ENCODE data around the gene OTOG.

The OTOG gene

GRCh38 chr11:17642370-17642769 is 95.3 kb downstream of the OTOG start:
- in situ Hi-C loops (cut with MboI; ENCODE audit: low pct_unique_long_range_greater_than_20kb, low sequenced_read_pairs, unreplicated experiment), result no loop called here
- no peak for TF ChIP-seq CTCF (IDR thresholded peaks at IDR 0.05; ENCODE audit: extremely low read depth, insufficient read depth, missing control alignments)
- peak; percentile 4 for DNase-seq (ENCODE audit: low spot score)

- in situ Hi-C loops (cut with MboI; ENCODE audit: low pct_unique_long_range_greater_than_20kb, low sequenced_read_pairs, unreplicated experiment), result no loop called here
- TF ChIP-seq CTCF (IDR thresholded peaks at IDR 0.05; ENCODE audit: extremely low read depth, insufficient read depth, missing control alignments), result no peak
- DNase-seq (ENCODE audit: low spot score), result peak; percentile 2
Observed at GRCh38 chr11:17642980-17643379, 95.9 kb downstream of the OTOG start.

DNA sequence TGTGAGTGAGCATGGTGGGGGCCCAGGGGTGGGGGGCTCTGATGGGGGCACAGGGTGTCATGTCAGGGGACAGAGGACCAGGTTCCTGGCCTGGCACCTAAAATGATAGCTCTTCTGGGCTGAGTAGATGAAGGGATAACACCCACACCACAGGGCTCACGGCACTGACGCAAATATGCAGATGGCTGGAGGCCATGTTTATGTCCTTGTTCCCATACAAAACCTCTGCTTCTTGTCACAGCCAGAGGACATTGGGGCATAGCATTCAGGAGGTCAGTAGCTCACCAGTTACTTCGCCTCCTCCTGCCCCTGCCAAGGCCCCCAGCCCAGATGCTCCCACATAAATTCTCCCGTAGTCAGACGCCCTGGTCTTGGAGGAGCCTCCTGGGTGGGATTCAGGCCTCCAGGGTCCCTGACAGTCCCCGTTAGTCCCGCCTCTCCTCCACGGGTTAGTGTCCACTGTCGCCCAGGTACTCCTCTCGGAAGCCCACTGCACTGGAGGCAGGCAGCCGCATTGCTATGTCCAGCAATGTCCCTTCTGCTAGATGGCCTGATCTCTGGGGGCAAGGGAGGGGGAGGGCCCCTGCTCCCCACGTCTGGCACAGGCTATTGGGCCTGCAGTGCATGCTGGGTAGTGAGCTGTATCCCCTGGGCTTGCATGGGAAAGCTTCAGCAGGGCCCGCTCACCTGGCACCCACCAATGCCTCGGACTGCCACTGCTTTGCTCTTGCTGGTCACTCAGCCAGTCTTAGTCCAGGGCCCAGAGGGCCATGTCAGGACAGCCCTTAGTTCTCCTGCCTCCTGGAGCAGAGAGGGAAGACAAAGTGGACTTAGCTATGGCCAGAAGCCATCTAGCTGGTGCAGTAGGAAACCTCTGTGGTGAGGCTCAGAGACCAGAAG is 96.7 kb downstream of the OTOG start:
- TF ChIP-seq CTCF (IDR thresholded peaks at IDR 0.05; ENCODE audit: extremely low read depth, insufficient read depth, missing control alignments), result no peak
- peak; percentile 5 for DNase-seq (ENCODE audit: low spot score)
- in situ Hi-C loops (cut with MboI; ENCODE audit: low pct_unique_long_range_greater_than_20kb, low sequenced_read_pairs, unreplicated experiment), result no loop called here

DNA sequence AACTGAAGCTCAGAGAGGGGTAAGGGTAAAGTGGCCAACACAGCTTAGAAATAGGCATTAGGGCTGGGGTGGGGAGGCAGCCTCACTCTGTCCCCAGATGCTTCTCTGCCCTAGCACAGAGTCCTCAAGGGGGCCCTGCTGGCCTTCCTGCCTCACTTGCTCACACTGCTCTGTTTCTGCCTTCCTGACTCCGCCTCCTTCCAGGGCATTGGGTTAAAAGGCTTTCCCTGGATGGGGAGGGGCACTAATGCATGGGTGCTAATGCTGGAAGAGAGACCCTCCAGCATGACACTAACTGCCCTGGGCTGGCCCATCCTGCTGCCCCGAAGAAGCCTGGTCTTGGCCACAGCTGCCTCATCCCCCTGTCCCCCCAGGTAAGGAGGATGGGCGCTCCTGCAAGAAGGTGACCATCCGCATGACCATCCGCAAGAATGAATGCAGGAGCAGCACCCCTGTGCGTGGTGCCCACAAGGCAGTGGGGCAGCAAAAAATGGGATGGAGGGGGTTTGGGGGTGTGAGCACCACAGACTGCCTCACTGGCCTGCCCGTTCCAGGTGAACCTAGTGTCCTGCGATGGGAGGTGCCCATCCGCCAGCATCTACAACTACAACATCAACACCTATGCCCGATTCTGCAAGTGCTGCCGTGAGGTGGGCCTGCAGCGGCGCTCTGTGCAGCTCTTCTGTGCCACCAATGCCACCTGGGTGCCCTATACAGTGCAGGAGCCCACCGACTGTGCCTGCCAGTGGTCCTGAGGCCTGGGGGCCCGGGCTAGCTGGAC is 98.3 kb downstream of the OTOG start:
- in situ Hi-C loops (cut with MboI; ENCODE audit: low pct_unique_long_range_greater_than_20kb, low sequenced_read_pairs, unreplicated experiment), result no loop called here
- TF ChIP-seq CTCF (IDR thresholded peaks at IDR 0.05; ENCODE audit: extremely low read depth, insufficient read depth, missing control alignments), result no peak

DNA sequence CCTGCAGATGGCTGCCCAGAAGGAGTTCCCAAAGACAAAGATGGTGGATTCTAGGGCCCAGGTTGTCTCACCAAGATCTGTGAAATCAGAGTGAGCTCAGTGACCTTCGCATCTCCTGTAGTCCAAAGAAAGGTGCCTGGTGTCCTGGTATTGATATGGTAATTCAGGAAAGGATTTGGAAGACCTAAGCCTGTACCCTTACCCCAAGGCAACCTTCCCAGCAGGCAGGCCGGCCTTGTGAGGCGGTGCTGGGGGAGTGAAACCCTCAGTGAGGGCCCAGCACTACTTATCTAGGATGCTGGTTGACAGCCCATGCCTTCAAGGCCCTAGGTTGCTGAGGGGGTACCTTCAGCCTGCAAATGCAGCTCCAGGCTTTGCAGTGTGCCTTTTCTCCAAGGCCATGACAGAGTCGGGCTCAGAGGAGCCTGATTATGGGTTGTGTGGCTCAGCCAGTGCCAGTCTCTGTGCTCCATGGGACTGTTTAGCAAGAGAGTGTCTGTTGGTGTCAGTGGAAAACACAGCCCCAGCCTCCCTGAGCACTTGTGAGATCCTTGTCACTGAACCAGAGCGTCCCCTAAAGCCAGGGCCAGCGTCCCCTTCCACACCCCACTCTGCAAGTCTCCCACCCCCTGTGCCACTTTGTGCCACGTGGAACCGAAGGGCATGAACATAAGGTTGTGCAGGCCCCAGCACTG is 99.5 kb downstream of the OTOG start:
- no peak for TF ChIP-seq CTCF (IDR thresholded peaks at IDR 0.05; ENCODE audit: extremely low read depth, insufficient read depth, missing control alignments)
- peak; percentile 2 for DNase-seq (ENCODE audit: low spot score)
- in situ Hi-C loops (cut with MboI; ENCODE audit: low pct_unique_long_range_greater_than_20kb, low sequenced_read_pairs, unreplicated experiment), result no loop called here

More for the DNA sequence above, 98.3 kb downstream of the OTOG start:
- peak; percentile 3 for DNase-seq (ENCODE audit: low spot score)

DNA sequence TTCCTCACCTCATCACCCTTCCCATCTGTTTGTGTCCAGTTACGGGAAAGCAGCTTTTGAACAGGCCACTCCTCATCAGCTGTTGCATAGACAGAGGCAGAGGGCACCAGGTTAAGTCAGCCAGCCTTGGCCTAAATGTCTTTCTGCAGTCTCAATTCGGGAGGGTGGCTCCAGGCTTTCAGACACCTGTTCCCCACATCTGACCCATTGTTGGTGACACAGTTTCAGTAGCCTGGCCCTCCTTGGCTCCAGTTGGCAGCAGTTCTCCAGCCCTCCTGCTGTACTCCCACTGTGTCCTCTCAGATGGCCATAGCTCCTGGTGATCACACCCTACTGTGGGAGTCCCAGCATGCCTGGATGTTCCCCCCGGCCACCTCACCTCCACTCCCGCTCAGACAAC is 101.5 kb downstream of the OTOG start:
- in situ Hi-C loops (cut with MboI; ENCODE audit: low pct_unique_long_range_greater_than_20kb, low sequenced_read_pairs, unreplicated experiment), result no loop called here
- DNase-seq (ENCODE audit: low spot score), result no peak
- TF ChIP-seq CTCF (IDR thresholded peaks at IDR 0.05; ENCODE audit: extremely low read depth, insufficient read depth, missing control alignments), result no peak
